HEK293 (cell line): ENCODE results near the gene FHDC1.

Source experiments
- CTCF ChIP-seq: fragments of 450-650 bp; formaldehyde crosslinking; IDR thresholded peaks from 2 replicates; pipeline ENCODE4 v1.5.1; 2016; ENCODE audit warnings: missing biosample characterization, missing genetic modification characterization
- IKZF3 ChIP-seq: fragments of 450-650 bp; IDR thresholded peaks from 2 replicates; pipeline ENCODE4 v1.5.0; 2018; ENCODE audit warnings: missing biosample characterization, mild to moderate bottlenecking, missing genetic modification characterization, moderate library complexity
- REST ChIP-seq: fragments of 450-650 bp; formaldehyde crosslinking; IDR thresholded peaks from 2 replicates; pipeline ENCODE4 v1.5.1; 2016; ENCODE audit warnings: missing biosample characterization, missing genetic modification characterization
- ZBTB7A ChIP-seq: fragments of 450-650 bp; formaldehyde crosslinking; IDR thresholded peaks from 2 replicates; pipeline ENCODE4 v1.5.1; 2016; ENCODE audit warnings: low read depth, missing biosample characterization, missing genetic modification characterization
- ZNF488 ChIP-seq: fragments of 450-650 bp; formaldehyde crosslinking; IDR thresholded peaks from 2 replicates; pipeline ENCODE4 v1.5.1; 2016; ENCODE audit warnings: missing biosample characterization, missing genetic modification characterization

GRCh38 chr4:152927737-152928136, 8.4 kb upstream of the FHDC1 start:
- TF ChIP-seq IKZF3 (no peak), ZNF488 (no peak), REST (tag by site-specific recombination) (no peak), CTCF (no peak), ZBTB7A (tag by site-specific recombination) (no peak)
